Duodenal mucosa (tissue), 2 donors: Measurements from ENCODE around the gene BICD2.

Experiments
- H3K27ac ChIP-seq: one replicate; pipeline ENCODE4 v1.7.0; 2013; ENCODE audit warnings: low read depth, low read length
- H3K27me3 ChIP-seq, 2 donors: one replicate each; pipeline ENCODE4 v1.7.0; 2013; ENCODE audit warnings: low read length in 2 of 2, control low read depth in 1 of 2; ENCODE audit not compliant: insufficient read depth in 2 of 2, control insufficient read depth in 1 of 2
- H3K36me3 ChIP-seq, 2 donors: one replicate each; pipeline ENCODE4 v1.7.0; 2013; ENCODE audit warnings: low read length in 2 of 2, control low read depth in 1 of 2; ENCODE audit not compliant: insufficient read depth in 2 of 2, control insufficient read depth in 1 of 2
- H3K4me1 ChIP-seq, 2 donors: one replicate each; pipeline ENCODE4 v1.7.0; 2013; ENCODE audit warnings: low read length in 2 of 2, control low read depth in 1 of 2; ENCODE audit not compliant: insufficient read depth in 2 of 2, control insufficient read depth in 1 of 2
- H3K4me3 ChIP-seq, 2 donors: one replicate each; pipeline ENCODE4 v1.7.0; 2013; ENCODE audit warnings: low read length in 2 of 2, low read depth in 1 of 2
- H3K9ac ChIP-seq, 2 donors: one replicate each; pipeline ENCODE4 v1.7.0; 2013; ENCODE audit warnings: low read length in 2 of 2, low read depth in 1 of 2
- H3K9me3 ChIP-seq, 2 donors: one replicate each; pipeline ENCODE4 v1.7.0; 2013; ENCODE audit warnings: low read length in 2 of 2, control low read depth in 1 of 2; ENCODE audit not compliant: control insufficient read depth in 1 of 2

BICD2 gene

GRCh38 chr9:92795598-92796336 is 31.1 kb upstream of the BICD2 start:
- H3K27ac ChIP-seq = no peak overlapping the region
- H3K9ac ChIP-seq = no peak overlapping the region
- H3K9me3 ChIP-seq = no peaks in the 10 kb centered on the region
- no peaks in the 10 kb centered on the region for H3K36me3 ChIP-seq
- H3K27me3 ChIP-seq = peaks cover 23 to 38% of the 10 kb centered on the region in 2 donors
- H3K4me3 ChIP-seq = no peak overlapping the region
- no peaks in the 10 kb centered on the region for H3K4me1 ChIP-seq

GRCh38 chr9:92795000-92795399 is 30.4 kb upstream of the BICD2 start:
- Histone ChIP-seq H3K4me3 (no peak overlapping the region), H3K36me3 (no peaks in the 10 kb centered on the region), H3K27me3 (peaks cover 23 to 38% of the 10 kb centered on the region in 2 donors), H3K4me1 (no peaks in the 10 kb centered on the region), H3K9me3 (no peaks in the 10 kb centered on the region), H3K27ac (no peak overlapping the region), H3K9ac (no peak overlapping the region)

- Histone ChIP-seq H3K27me3 (peaks cover 23 to 38% of the 10 kb centered on the region in 2 donors), H3K4me3 (no peak overlapping the region), H3K4me1 (no peaks in the 10 kb centered on the region), H3K9me3 (no peaks in the 10 kb centered on the region), H3K36me3 (no peaks in the 10 kb centered on the region), H3K9ac (no peak overlapping the region), H3K27ac (no peak overlapping the region)
Observed at GRCh38 chr9:92794426-92794825, 29.8 kb upstream of the BICD2 start.

GRCh38 chr9:92790542-92791527 is 26.2 kb upstream of the BICD2 start:
- Histone ChIP-seq H3K27me3 (peaks cover 0 to 13% of the 10 kb centered on the region in 2 donors), H3K27ac (no peak overlapping the region), H3K36me3 (no peaks in the 10 kb centered on the region), H3K9me3 (no peaks in the 10 kb centered on the region), H3K4me1 (no peaks in the 10 kb centered on the region), H3K4me3 (no peak overlapping the region), H3K9ac (no peak overlapping the region)

GRCh38 chr9:92786298-92786697 is 21.7 kb upstream of the BICD2 start:
- Histone ChIP-seq H3K9ac (no peak overlapping the region), H3K4me1 (no peaks in the 10 kb centered on the region), H3K4me3 (no peak overlapping the region), H3K36me3 (no peaks in the 10 kb centered on the region), H3K27me3 (peaks cover 4 to 10% of the 10 kb centered on the region in 2 donors), H3K27ac (no peak overlapping the region), H3K9me3 (peaks cover 0 to 2% of the 10 kb centered on the region in 2 donors)

GRCh38 chr9:92781899-92782298 is 17.3 kb upstream of the BICD2 start:
- Histone ChIP-seq H3K9me3 (peaks cover 0 to 2% of the 10 kb centered on the region in 2 donors), H3K4me3 (no peak overlapping the region), H3K4me1 (no peaks in the 10 kb centered on the region), H3K9ac (no peak overlapping the region), H3K27me3 (peaks cover 16 to 17% of the 10 kb centered on the region in 2 donors), H3K27ac (no peak overlapping the region), H3K36me3 (no peaks in the 10 kb centered on the region)

GRCh38 chr9:92780206-92780605 is 15.6 kb upstream of the BICD2 start:
- Histone ChIP-seq H3K9ac (no peak overlapping the region), H3K36me3 (no peaks in the 10 kb centered on the region), H3K4me3 (no peak overlapping the region), H3K9me3 (peaks cover 0 to 2% of the 10 kb centered on the region in 2 donors), H3K27ac (no peak overlapping the region), H3K4me1 (no peaks in the 10 kb centered on the region), H3K27me3 (peaks cover 16 to 17% of the 10 kb centered on the region in 2 donors)

- Histone ChIP-seq H3K9me3 (no peaks in the 10 kb centered on the region), H3K27ac (no peak overlapping the region), H3K4me1 (peaks cover 0 to 5% of the 10 kb centered on the region in 2 donors), H3K36me3 (no peaks in the 10 kb centered on the region), H3K4me3 (no peak overlapping the region), H3K9ac (no peak overlapping the region), H3K27me3 (peaks cover 13 to 15% of the 10 kb centered on the region in 2 donors)
Observed at GRCh38 chr9:92775466-92775865, 10.8 kb upstream of the BICD2 start.

- H3K27ac ChIP-seq = no peak overlapping the region
- peaks cover 0 to 13% of the 10 kb centered on the region in 2 donors for H3K4me1 ChIP-seq
- H3K36me3 ChIP-seq = no peaks in the 10 kb centered on the region
- no peaks in the 10 kb centered on the region for H3K9me3 ChIP-seq
- no peak overlapping the region for H3K9ac ChIP-seq
- peaks cover 10 to 12% of the 10 kb centered on the region in 2 donors for H3K27me3 ChIP-seq
- no peak overlapping the region for H3K4me3 ChIP-seq
Observed at GRCh38 chr9:92774274-92774673, 9.6 kb upstream of the BICD2 start.

GRCh38 chr9:92773810-92774209 is 9.2 kb upstream of the BICD2 start:
- Histone ChIP-seq H3K36me3 (no peaks in the 10 kb centered on the region), H3K27me3 (peaks cover 5 to 7% of the 10 kb centered on the region in 2 donors), H3K27ac (no peak overlapping the region), H3K4me3 (no peak overlapping the region), H3K9ac (no peak overlapping the region), H3K9me3 (no peaks in the 10 kb centered on the region), H3K4me1 (peaks cover 0 to 14% of the 10 kb centered on the region in 2 donors)
